GM18873 (cell line): Measurements from ENCODE around the gene AMHR2.

Source experiments
- ATAC-seq: cut with Tn5 transposase; IDR thresholded peaks from one replicate; pipeline ENCODE4 v1.9.1; 2021; ENCODE audit warnings: mild to moderate bottlenecking, moderate library complexity, moderate number of reproducible peaks; ENCODE audit not compliant: unreplicated experiment, low FRiP score

Gene AMHR2

DNA sequence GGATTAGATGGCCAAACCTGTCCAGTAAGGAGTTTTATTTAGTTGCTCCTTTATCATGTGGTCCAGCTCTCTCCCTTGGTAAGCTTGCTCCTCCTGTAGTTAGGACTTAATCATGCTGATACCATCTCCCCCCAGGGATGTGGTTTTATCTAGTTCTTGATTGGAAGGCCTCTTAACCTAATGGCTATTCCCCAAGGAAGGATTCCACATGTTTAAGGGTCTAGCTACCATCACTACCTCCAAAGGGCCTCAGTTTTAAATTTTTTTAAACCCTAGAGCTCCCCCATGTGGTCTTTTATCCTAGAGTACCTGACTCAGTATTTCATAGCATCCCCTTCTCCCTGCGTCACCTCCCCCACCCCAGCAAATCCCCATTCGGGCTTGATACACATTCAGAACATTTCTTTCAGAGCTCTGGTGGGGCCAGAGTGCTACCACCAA is 53.1 kb downstream of the AMHR2 start:
- no peak for ATAC-seq

DNA sequence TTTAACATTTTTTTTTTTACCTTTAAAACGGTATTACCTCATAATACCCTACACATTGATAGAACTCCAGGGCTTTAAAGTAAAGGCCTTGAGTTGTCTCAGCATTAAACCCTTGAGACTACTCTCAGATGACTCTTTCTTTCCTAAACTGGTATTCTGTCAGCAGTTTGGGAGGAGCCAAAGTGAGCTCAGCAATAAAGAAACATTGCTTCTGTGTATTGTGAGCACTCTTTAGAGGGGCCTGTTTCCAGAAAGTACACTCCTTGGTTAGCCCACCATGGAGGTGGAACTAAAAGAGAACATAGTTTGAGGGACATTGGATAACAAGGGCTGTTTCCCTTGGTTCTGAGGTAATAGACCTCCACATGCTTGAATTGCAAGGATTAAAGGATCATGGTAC is 55.2 kb downstream of the AMHR2 start:
- ATAC-seq: no peak

DNA sequence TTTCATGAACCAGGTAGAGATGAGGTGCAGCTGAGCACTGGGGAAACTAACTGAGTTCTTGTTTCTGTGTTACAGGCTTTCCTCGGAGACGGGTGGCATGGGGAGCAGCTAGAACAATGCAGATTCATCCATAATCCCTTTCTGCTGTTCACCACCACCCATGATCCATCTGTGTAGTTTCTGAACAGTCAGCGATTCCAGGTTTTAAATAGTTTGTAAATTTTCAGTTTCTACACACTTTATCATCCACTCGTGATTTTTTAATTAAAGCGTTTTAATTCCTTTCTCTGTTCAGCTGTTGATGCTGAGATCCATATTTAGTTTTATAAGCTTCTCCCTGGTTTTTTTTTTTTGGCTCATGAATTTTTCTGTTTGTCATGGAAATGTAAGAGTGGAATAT is 55.7 kb downstream of the AMHR2 start:
- ATAC-seq: no peak

DNA sequence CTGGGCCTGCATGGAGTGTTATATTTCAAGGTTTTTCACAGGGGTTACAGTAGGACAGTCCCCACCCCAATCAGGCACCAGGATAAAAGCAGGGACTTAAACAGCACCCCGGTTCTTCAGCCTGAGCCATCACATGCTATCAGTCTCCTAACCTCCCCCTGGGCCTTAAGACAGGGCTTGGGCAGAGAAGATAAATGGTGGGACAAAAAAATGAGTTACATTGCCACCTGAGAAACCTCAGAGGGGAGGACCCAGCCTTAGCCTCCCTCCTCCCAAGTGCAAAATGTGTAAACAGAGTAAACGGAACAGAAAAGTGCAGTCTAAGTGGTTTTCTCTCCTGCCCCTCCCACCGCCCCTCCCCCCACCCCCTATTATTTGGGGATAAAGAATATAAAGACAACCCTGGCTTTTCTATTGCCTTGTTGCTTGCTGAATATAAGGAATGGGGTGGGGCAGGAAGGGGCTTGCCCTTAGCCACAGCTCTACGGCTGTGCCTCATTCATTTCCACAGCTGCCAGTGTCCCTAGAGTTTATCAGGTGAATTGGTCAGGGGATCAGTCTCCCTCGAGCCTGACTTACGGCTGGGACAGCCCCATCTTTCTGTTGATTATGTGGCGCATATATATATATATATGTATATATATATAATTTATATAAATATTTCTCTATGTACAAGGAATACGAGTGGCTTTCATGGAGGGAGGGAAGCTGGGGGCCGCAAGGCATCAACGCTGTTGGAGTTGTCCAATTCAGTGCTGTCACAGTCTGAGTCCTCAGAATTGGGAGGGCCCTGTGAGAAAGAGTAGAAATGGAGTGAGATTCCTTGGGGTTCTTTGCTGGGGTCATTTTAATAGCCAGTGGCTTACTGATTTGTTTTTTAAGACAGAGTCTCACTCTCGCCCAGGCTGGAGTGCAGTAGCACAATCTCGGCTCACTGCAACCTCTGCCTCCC is 57.1 kb downstream of the AMHR2 start:
- no peak for ATAC-seq
